ENCODE measurements around the gene BTG2. TPM values are rescaled to one million over a fixed set of nuclear protein-coding genes. Genes with fewer than 3 reads are reported as not detected.

Gene BTG2
- total RNA-seq, 1 donor from 2014 or later = 32.4 TPM

DNA sequence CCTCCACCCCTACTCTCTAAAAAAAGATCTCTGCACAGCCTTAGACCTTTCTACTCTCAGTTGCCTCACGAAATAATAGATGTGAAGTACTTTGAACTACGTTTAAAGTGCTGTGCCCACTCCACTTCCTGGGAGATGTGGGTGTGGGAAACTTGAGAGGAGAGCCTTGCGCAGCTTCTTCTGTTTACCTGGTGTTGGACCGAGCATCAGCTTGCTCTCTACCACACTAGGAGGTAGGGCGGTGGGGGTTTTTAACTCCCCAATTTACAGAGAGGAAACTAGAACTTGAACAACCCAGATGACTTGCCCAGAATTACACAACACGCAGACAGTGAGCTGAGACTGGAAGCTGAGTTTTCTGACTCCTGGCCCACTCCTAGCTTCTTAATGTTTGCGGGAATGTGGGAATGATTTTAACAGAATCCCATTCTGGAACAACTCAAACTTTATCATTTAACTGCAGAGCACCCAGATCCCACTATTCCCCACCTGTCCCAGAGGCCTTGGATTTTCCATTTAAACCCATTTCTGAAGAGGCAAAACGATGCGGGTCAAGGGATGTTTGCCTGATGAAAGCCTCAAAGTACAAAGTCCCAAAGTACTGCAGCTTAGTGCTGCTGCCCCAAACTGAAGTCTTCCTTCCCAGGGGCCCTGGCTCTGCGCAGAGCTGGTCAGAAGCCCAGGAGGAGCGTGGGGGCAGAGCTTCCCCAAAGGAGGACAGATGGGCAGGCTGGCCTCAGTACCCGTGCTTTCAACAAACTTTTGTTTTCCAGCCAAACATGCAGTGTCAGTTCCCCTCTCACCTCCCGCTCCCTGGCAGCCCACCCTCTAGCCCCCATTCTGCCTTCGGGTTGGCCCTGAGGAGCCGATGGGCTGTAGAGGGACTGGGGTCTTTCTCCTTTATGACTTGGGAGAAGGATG, 19.0 kb downstream of the BTG2 start:
- H3K27ac ChIP-seq (ENCODE audit: low read depth, low read length) = peak overlapping the region; percentile 73
- H3K36me3 ChIP-seq (ENCODE audit: control insufficient read depth in 3 of 3, insufficient read depth in 3 of 3, low read length in 3 of 3) = no peaks in the 10 kb centered on the region
- H3K9ac ChIP-seq (ENCODE audit: low read depth in 1 of 3, low read length in 3 of 3) = peak overlapping the region in 1 of 3 donors; percentile 25
- H3K9me3 ChIP-seq (ENCODE audit: control insufficient read depth in 3 of 3, low read length in 3 of 3) = no peaks in the 10 kb centered on the region
- no peaks in the 10 kb centered on the region for H3K27me3 ChIP-seq (ENCODE audit: control insufficient read depth in 3 of 3, insufficient read depth in 3 of 3, low read length in 3 of 3)
- H3K4me1 ChIP-seq (ENCODE audit: control insufficient read depth in 3 of 3, insufficient read depth in 3 of 3, low read length in 3 of 3) = peaks cover 50 to 68% (median 52%) of the 10 kb centered on the region in 3 donors
- no peak overlapping the region for H3K4me3 ChIP-seq (ENCODE audit: low read length in 3 of 3)

DNA sequence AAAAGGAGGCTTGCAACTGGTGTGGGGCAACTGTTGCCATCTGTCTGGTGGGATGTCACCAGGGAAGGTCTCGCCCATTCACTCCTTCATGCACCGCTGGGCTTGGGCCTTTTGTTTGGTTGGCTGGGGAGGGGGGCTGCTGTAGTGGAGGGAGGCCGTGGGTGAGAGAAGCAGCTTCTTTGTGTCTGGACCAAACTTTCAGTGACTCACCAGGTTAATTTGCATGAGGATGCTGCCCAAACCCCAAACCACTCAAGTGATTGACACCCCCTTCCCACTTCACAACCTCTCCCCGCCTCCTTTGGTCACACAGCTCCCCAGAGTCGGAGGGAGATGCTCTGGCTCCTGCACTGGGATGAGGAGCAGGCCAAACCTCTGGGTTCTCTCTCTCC, 19.7 kb downstream of the BTG2 start:
- peak overlapping the region in 1 of 3 donors; percentile 25 for H3K9ac ChIP-seq (ENCODE audit: low read depth in 1 of 3, low read length in 3 of 3)
- H3K36me3 ChIP-seq (ENCODE audit: control insufficient read depth in 3 of 3, insufficient read depth in 3 of 3, low read length in 3 of 3) = no peaks in the 10 kb centered on the region
- H3K4me3 ChIP-seq (ENCODE audit: low read length in 3 of 3) = no peak overlapping the region
- H3K27me3 ChIP-seq (ENCODE audit: control insufficient read depth in 3 of 3, insufficient read depth in 3 of 3, low read length in 3 of 3) = no peaks in the 10 kb centered on the region
- peak overlapping the region; percentile 73 for H3K27ac ChIP-seq (ENCODE audit: low read depth, low read length)
- no peaks in the 10 kb centered on the region for H3K9me3 ChIP-seq (ENCODE audit: control insufficient read depth in 3 of 3, low read length in 3 of 3)
- peaks cover 50 to 66% (median 52%) of the 10 kb centered on the region in 3 donors for H3K4me1 ChIP-seq (ENCODE audit: control insufficient read depth in 3 of 3, insufficient read depth in 3 of 3, low read length in 3 of 3)

- no peak overlapping the region for H3K4me3 ChIP-seq (ENCODE audit: low read length in 3 of 3)
- no peaks in the 10 kb centered on the region for H3K9me3 ChIP-seq (ENCODE audit: control insufficient read depth in 3 of 3, low read length in 3 of 3)
- peak overlapping the region; percentile 73 for H3K27ac ChIP-seq (ENCODE audit: low read depth, low read length)
- H3K36me3 ChIP-seq (ENCODE audit: control insufficient read depth in 3 of 3, insufficient read depth in 3 of 3, low read length in 3 of 3) = no peaks in the 10 kb centered on the region
- no peaks in the 10 kb centered on the region for H3K27me3 ChIP-seq (ENCODE audit: control insufficient read depth in 3 of 3, insufficient read depth in 3 of 3, low read length in 3 of 3)
- peak overlapping the region in 1 of 3 donors; percentile 25 for H3K9ac ChIP-seq (ENCODE audit: low read depth in 1 of 3, low read length in 3 of 3)
- peaks cover 46 to 61% (median 50%) of the 10 kb centered on the region in 3 donors for H3K4me1 ChIP-seq (ENCODE audit: control insufficient read depth in 3 of 3, insufficient read depth in 3 of 3, low read length in 3 of 3)
Measured at GRCh38 chr1:203325418-203326091, 20.2 kb downstream of the BTG2 start.

- Histone ChIP-seq H3K9me3 (ENCODE audit: control insufficient read depth in 3 of 3, low read length in 3 of 3) (no peaks in the 10 kb centered on the region), H3K36me3 (ENCODE audit: control insufficient read depth in 3 of 3, insufficient read depth in 3 of 3, low read length in 3 of 3) (no peaks in the 10 kb centered on the region), H3K4me3 (ENCODE audit: low read length in 3 of 3) (peak overlapping the region; percentile 63 to 80 (median 74)), H3K27ac (ENCODE audit: low read depth, low read length) (peak overlapping the region; percentile 93), H3K9ac (ENCODE audit: low read depth in 1 of 3, low read length in 3 of 3) (peak overlapping the region; percentile 78 to 82 (median 81)), H3K27me3 (ENCODE audit: control insufficient read depth in 3 of 3, insufficient read depth in 3 of 3, low read length in 3 of 3) (no peaks in the 10 kb centered on the region), H3K4me1 (ENCODE audit: control insufficient read depth in 3 of 3, insufficient read depth in 3 of 3, low read length in 3 of 3) (peaks cover 38 to 51% (median 40%) of the 10 kb centered on the region in 3 donors)
Measured at GRCh38 chr1:203326830-203327683, 21.7 kb downstream of the BTG2 start.

DNA sequence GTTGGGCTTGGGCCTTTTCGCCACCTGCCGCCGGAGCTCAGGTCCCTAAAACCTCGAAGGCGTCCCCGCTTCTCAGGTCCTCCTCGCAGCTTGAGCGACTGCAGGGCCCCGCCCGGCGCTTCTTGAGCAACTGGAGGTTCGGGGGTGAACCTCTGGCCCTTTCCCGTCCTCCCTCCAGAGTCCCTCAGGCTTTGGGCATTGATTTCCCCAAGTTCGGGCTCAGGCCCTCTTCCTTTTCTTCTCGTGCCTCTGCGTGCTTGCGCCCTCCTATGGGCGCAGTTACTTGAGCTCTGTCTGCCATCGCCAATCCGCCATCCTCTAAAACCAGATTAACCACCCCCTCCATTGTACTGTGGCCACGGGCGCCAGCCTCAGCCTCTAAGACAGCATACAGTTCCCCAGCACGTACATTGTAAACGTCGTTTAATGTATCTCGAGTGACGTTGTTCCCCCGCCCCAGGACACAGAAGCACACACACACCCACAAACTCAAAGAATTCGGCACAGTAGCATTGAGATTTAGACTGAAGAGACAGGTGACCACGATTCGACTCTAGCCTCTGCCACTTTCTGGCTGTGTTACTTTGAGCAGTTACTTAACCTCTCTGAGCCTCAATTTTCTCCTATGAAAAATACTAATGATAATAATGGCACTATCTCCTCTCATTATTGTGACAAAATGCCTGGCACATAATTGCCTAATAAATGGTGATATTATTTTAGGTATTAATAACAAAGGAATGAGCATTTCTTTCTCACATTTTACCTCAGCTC, 22.6 kb downstream of the BTG2 start:
- no peaks in the 10 kb centered on the region for H3K27me3 ChIP-seq (ENCODE audit: control insufficient read depth in 3 of 3, insufficient read depth in 3 of 3, low read length in 3 of 3)
- no peaks in the 10 kb centered on the region for H3K36me3 ChIP-seq (ENCODE audit: control insufficient read depth in 3 of 3, insufficient read depth in 3 of 3, low read length in 3 of 3)
- H3K4me3 ChIP-seq (ENCODE audit: low read length in 3 of 3) = peak overlapping the region; percentile 61 to 74 (median 71)
- H3K9me3 ChIP-seq (ENCODE audit: control insufficient read depth in 3 of 3, low read length in 3 of 3) = no peaks in the 10 kb centered on the region
- peak overlapping the region; percentile 76 to 82 (median 81) for H3K9ac ChIP-seq (ENCODE audit: low read depth in 1 of 3, low read length in 3 of 3)
- peaks cover 38 to 44% (median 40%) of the 10 kb centered on the region in 3 donors for H3K4me1 ChIP-seq (ENCODE audit: control insufficient read depth in 3 of 3, insufficient read depth in 3 of 3, low read length in 3 of 3)
- peak overlapping the region; percentile 93 for H3K27ac ChIP-seq (ENCODE audit: low read depth, low read length)

DNA sequence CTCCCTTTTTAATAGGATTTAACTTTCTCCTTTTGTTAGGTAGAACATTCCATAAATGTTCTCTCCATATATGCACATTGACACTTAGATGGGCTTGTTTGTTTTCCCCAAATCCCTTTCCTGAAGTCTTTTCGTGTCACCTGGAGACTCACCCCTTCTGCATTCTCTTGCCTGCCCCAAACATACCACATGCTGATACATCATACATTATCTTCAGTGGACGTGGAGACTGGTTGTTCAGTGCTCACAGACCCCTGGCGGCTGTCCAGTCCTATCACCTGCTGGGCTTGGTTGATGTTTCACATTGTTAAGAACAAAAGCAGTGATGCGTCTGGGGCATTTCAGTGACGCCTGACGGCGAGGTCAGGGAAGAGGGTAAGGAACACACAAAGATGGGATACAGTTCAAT, 23.4 kb downstream of the BTG2 start:
- Histone ChIP-seq H3K4me1 (ENCODE audit: control insufficient read depth in 3 of 3, insufficient read depth in 3 of 3, low read length in 3 of 3) (peaks cover 30 to 36% (median 32%) of the 10 kb centered on the region in 3 donors), H3K27ac (ENCODE audit: low read depth, low read length) (no peak overlapping the region), H3K36me3 (ENCODE audit: control insufficient read depth in 3 of 3, insufficient read depth in 3 of 3, low read length in 3 of 3) (no peaks in the 10 kb centered on the region), H3K9ac (ENCODE audit: low read depth in 1 of 3, low read length in 3 of 3) (no peak overlapping the region), H3K9me3 (ENCODE audit: control insufficient read depth in 3 of 3, low read length in 3 of 3) (no peaks in the 10 kb centered on the region), H3K27me3 (ENCODE audit: control insufficient read depth in 3 of 3, insufficient read depth in 3 of 3, low read length in 3 of 3) (no peaks in the 10 kb centered on the region), H3K4me3 (ENCODE audit: low read length in 3 of 3) (no peak overlapping the region)

- Histone ChIP-seq H3K4me3 (ENCODE audit: low read length in 3 of 3) (no peak overlapping the region), H3K9ac (ENCODE audit: low read depth in 1 of 3, low read length in 3 of 3) (no peak overlapping the region), H3K9me3 (ENCODE audit: control insufficient read depth in 3 of 3, low read length in 3 of 3) (no peaks in the 10 kb centered on the region), H3K27me3 (ENCODE audit: control insufficient read depth in 3 of 3, insufficient read depth in 3 of 3, low read length in 3 of 3) (no peaks in the 10 kb centered on the region), H3K27ac (ENCODE audit: low read depth, low read length) (no peak overlapping the region), H3K4me1 (ENCODE audit: control insufficient read depth in 3 of 3, insufficient read depth in 3 of 3, low read length in 3 of 3) (peaks cover 18 to 24% (median 24%) of the 10 kb centered on the region in 3 donors), H3K36me3 (ENCODE audit: control insufficient read depth in 3 of 3, insufficient read depth in 3 of 3, low read length in 3 of 3) (no peaks in the 10 kb centered on the region)
Measured at GRCh38 chr1:203331224-203331623, 25.9 kb downstream of the BTG2 start.

GRCh38 chr1:203335503-203335902, 30.2 kb downstream of the BTG2 start:
- H3K27ac ChIP-seq (ENCODE audit: low read depth, low read length) = peak overlapping the region; percentile 23
- H3K9me3 ChIP-seq (ENCODE audit: control insufficient read depth in 3 of 3, low read length in 3 of 3) = no peaks in the 10 kb centered on the region
- no peaks in the 10 kb centered on the region for H3K27me3 ChIP-seq (ENCODE audit: control insufficient read depth in 3 of 3, insufficient read depth in 3 of 3, low read length in 3 of 3)
- H3K4me3 ChIP-seq (ENCODE audit: low read length in 3 of 3) = no peak overlapping the region
- H3K36me3 ChIP-seq (ENCODE audit: control insufficient read depth in 3 of 3, insufficient read depth in 3 of 3, low read length in 3 of 3) = no peaks in the 10 kb centered on the region
- peaks cover 10 to 22% (median 15%) of the 10 kb centered on the region in 3 donors for H3K4me1 ChIP-seq (ENCODE audit: control insufficient read depth in 3 of 3, insufficient read depth in 3 of 3, low read length in 3 of 3)
- H3K9ac ChIP-seq (ENCODE audit: low read depth in 1 of 3, low read length in 3 of 3) = no peak overlapping the region

- H3K9me3 ChIP-seq (ENCODE audit: control insufficient read depth in 3 of 3, low read length in 3 of 3) = no peaks in the 10 kb centered on the region
- peak overlapping the region; percentile 23 for H3K27ac ChIP-seq (ENCODE audit: low read depth, low read length)
- peaks cover 10 to 22% (median 15%) of the 10 kb centered on the region in 3 donors for H3K4me1 ChIP-seq (ENCODE audit: control insufficient read depth in 3 of 3, insufficient read depth in 3 of 3, low read length in 3 of 3)
- H3K27me3 ChIP-seq (ENCODE audit: control insufficient read depth in 3 of 3, insufficient read depth in 3 of 3, low read length in 3 of 3) = no peaks in the 10 kb centered on the region
- H3K36me3 ChIP-seq (ENCODE audit: control insufficient read depth in 3 of 3, insufficient read depth in 3 of 3, low read length in 3 of 3) = no peaks in the 10 kb centered on the region
- H3K4me3 ChIP-seq (ENCODE audit: low read length in 3 of 3) = no peak overlapping the region
- H3K9ac ChIP-seq (ENCODE audit: low read depth in 1 of 3, low read length in 3 of 3) = peak overlapping the region in 1 of 3 donors; percentile 17
Measured at GRCh38 chr1:203336097-203336496, 30.8 kb downstream of the BTG2 start.

Data from skeletal muscle tissue (tissue), 4 donors.